Lower leg skin (tissue), 4 donors: ENCODE results near the gene SERPIND1. TPM values are rescaled to one million over a fixed set of nuclear protein-coding genes. Genes with fewer than 3 reads are reported as not detected.

Source experiments
- DNase-seq, 2 donors: peaks; one replicate each; pipeline ENCODE4 v3.0.0-alpha.2; 2019; ENCODE audit warnings: low spot score in 2 of 2
- H3K4me3 ChIP-seq: fragments of 200-600 bp; sonication (generic); 2 replicates; pipeline ENCODE4 v1.5.1; 2017; ENCODE audit warnings: mild to moderate bottlenecking, low read depth; ENCODE audit not compliant: poor library complexity, severe bottlenecking
- POLR2A ChIP-seq, 2 donors: fragments of 450-650 bp; IDR thresholded peaks; one replicate each; pipeline ENCODE4 v1.6.1; 2016 to 2017; ENCODE audit warnings: antibody characterized with exemption in 2 of 2, mild to moderate bottlenecking in 1 of 2, moderate library complexity in 1 of 2
- whole genome bisulfite sequencing, 2 donors: methylation state at CpG; one replicate each; pipeline ENCODE4 v1.1.5; 2018; 5-methylcytosine and 5-hydroxymethylcytosine counted together
- intact Hi-C: fragments of 100-400 bp; cut with DNase I; formaldehyde crosslinking; loops from one replicate; pipeline ENCODE4 v1.15.0; 2023; ENCODE audit warnings: low total_unique reads
- total RNA-seq, 4 donors: library from RNA; depleted of rRNA; stranded (reverse); fragments of >200 nt; gene quantifications; one replicate each; pipeline ENCODE4 v1.1.0, GENCODE V29; 2016
- TF ChIP-seq, protein P1 (sequence below), 3 donors: fragments of 450-650 bp; IDR thresholded peaks; one replicate each; pipeline ENCODE4 v1.5.1; 2016; ENCODE audit warnings: antibody characterized with exemption in 3 of 3, mild to moderate bottlenecking in 3 of 3, moderate library complexity in 2 of 3

Gene SERPIND1
- total RNA-seq, 4 donors from 2014 or later: not detected

- H3K4me3 ChIP-seq: no peak overlapping the region
- intact Hi-C loops: no loop called here
- WGBS, 2 donors: 68 to 78% methylated on average over 8 of the region's 8 CpGs
- no peak for DNase-seq
- TF ChIP-seq POLR2A (IDR thresholded peaks at IDR 0.05): no peak
- TF ChIP-seq, protein P1, sequence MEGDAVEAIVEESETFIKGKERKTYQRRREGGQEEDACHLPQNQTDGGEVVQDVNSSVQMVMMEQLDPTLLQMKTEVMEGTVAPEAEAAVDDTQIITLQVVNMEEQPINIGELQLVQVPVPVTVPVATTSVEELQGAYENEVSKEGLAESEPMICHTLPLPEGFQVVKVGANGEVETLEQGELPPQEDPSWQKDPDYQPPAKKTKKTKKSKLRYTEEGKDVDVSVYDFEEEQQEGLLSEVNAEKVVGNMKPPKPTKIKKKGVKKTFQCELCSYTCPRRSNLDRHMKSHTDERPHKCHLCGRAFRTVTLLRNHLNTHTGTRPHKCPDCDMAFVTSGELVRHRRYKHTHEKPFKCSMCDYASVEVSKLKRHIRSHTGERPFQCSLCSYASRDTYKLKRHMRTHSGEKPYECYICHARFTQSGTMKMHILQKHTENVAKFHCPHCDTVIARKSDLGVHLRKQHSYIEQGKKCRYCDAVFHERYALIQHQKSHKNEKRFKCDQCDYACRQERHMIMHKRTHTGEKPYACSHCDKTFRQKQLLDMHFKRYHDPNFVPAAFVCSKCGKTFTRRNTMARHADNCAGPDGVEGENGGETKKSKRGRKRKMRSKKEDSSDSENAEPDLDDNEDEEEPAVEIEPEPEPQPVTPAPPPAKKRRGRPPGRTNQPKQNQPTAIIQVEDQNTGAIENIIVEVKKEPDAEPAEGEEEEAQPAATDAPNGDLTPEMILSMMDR (IDR thresholded peaks at IDR 0.05): no peak
Observed at GRCh38 chr22:20799449-20799848, 25.5 kb downstream of the SERPIND1 start.

GRCh38 chr22:20802452-20802851 lies 28.5 kb downstream of the SERPIND1 start:
- WGBS, 2 donors: 79 to 81% methylated on average over 6 of the region's 6 CpGs

GRCh38 chr22:20802922-20803553 lies 29.1 kb downstream of the SERPIND1 start:
- H3K4me3 ChIP-seq: no peak overlapping the region
- TF ChIP-seq, protein P1 (IDR thresholded peaks at IDR 0.05): no peak
- TF ChIP-seq POLR2A (IDR thresholded peaks at IDR 0.05): no peak
- 88 to 89% methylated on average over 9 to 11 of the region's 11 CpGs for WGBS, 2 donors
- intact Hi-C loops: no loop called here
- DNase-seq: no peak

More at GRCh38 chr22:20802452-20802851, 28.5 kb downstream of the SERPIND1 start:
- intact Hi-C loops: no loop called here
- TF ChIP-seq POLR2A (IDR thresholded peaks at IDR 0.05): no peak
- TF ChIP-seq, protein P1 (IDR thresholded peaks at IDR 0.05): no peak
- H3K4me3 ChIP-seq: no peak overlapping the region
- no peak for DNase-seq

GRCh38 chr22:20803696-20804324 lies 29.9 kb downstream of the SERPIND1 start:
- WGBS, 2 donors: 80 to 82% methylated on average over 10 to 11 of the region's 11 CpGs
- no peak overlapping the region for H3K4me3 ChIP-seq
- no peak for DNase-seq
- intact Hi-C loops: no loop called here
- TF ChIP-seq, protein P1 (IDR thresholded peaks at IDR 0.05): no peak
- no peak for TF ChIP-seq POLR2A (IDR thresholded peaks at IDR 0.05)

GRCh38 chr22:20804650-20805049 lies 30.7 kb downstream of the SERPIND1 start:
- no peak overlapping the region for H3K4me3 ChIP-seq
- no peak for TF ChIP-seq POLR2A (IDR thresholded peaks at IDR 0.05)
- TF ChIP-seq, protein P1 (IDR thresholded peaks at IDR 0.05): no peak
- 83 to 92% methylated on average over 6 of the region's 6 CpGs for WGBS, 2 donors
- intact Hi-C loops: no loop called here
- no peak for DNase-seq
